ENCODE measurements around the gene FGF3.

DNA sequence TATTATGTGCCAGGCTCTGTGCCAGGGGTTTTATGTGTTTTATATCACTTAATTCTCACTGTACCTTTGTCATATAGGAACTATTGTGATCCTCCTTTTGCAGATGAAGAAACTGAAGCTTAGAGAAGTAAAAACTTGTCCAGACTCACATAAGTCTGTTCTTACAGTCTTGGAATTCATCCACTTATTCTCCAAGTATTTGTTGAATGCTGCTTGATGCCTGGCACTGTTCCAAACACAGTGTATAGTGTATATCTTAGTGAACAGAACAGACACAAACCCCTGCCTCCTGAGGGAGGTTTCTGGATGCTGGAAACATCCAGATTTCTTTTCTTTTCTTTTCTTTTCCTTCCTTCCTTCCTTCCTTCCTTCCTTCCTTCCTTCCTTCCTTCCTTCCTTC is 29.0 kb upstream of the FGF3 start:
- no peak for TF ChIP-seq HOXB6 (CRISPR knock-in tag; IDR thresholded peaks at IDR 0.05; ENCODE audit: borderline replicate concordance)
- TF ChIP-seq, protein P1, sequence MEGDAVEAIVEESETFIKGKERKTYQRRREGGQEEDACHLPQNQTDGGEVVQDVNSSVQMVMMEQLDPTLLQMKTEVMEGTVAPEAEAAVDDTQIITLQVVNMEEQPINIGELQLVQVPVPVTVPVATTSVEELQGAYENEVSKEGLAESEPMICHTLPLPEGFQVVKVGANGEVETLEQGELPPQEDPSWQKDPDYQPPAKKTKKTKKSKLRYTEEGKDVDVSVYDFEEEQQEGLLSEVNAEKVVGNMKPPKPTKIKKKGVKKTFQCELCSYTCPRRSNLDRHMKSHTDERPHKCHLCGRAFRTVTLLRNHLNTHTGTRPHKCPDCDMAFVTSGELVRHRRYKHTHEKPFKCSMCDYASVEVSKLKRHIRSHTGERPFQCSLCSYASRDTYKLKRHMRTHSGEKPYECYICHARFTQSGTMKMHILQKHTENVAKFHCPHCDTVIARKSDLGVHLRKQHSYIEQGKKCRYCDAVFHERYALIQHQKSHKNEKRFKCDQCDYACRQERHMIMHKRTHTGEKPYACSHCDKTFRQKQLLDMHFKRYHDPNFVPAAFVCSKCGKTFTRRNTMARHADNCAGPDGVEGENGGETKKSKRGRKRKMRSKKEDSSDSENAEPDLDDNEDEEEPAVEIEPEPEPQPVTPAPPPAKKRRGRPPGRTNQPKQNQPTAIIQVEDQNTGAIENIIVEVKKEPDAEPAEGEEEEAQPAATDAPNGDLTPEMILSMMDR (IDR thresholded peaks at IDR 0.05 in 2 of 3, conservative IDR thresholded peaks at IDR 0.05 in 1 of 3; ENCODE audit: insufficient read depth in 2 of 3, low read depth in 1 of 3, low read length in 3 of 3), result no peak
- TF ChIP-seq, protein P2, sequence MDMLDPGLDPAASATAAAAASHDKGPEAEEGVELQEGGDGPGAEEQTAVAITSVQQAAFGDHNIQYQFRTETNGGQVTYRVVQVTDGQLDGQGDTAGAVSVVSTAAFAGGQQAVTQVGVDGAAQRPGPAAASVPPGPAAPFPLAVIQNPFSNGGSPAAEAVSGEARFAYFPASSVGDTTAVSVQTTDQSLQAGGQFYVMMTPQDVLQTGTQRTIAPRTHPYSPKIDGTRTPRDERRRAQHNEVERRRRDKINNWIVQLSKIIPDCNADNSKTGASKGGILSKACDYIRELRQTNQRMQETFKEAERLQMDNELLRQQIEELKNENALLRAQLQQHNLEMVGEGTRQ (CRISPR knock-in tag; IDR thresholded peaks at IDR 0.05), result no peak
- TF ChIP-seq, protein P3, sequence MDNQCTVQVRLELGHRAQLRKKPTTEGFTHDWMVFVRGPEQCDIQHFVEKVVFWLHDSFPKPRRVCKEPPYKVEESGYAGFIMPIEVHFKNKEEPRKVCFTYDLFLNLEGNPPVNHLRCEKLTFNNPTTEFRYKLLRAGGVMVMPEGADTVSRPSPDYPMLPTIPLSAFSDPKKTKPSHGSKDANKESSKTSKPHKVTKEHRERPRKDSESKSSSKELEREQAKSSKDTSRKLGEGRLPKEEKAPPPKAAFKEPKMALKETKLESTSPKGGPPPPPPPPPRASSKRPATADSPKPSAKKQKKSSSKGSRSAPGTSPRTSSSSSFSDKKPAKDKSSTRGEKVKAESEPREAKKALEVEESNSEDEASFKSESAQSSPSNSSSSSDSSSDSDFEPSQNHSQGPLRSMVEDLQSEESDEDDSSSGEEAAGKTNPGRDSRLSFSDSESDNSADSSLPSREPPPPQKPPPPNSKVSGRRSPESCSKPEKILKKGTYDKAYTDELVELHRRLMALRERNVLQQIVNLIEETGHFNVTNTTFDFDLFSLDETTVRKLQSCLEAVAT (IDR thresholded peaks at IDR 0.05), result no peak
- TF ChIP-seq POLR2AphosphoS5 (IDR thresholded peaks at IDR 0.05; ENCODE audit: control insufficient read depth, insufficient read depth, low read depth, low read length), result no peak

All from K562 (cell line).